T-helper 22 cell (primary cell): ENCODE data around the gene CADPS.

Experiments
- DNase-seq: peaks from one replicate; pipeline ENCODE4 v3.0.0-alpha.2; 2020; ENCODE audit warnings: low read depth

The CADPS gene

DNA sequence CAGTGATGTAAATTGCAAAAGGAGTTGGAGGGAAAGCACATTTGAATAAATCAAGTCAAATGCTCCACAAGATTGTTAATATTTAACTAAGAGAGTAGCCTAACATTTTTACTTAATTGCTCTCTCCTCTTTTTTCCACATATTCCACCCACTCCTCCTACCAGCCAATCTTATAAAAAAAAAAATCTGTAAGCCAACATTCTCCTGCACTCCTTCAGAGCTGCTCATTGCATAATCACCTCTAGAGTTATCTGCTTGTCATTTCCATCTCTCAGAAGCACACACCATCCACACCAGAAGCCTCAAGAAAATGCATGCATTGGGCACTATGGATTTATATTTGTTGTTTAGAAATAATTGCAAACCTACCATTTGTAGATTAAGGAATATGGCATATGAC lies 64.1 kb downstream of the CADPS start:
- DNase-seq: no peak

DNA sequence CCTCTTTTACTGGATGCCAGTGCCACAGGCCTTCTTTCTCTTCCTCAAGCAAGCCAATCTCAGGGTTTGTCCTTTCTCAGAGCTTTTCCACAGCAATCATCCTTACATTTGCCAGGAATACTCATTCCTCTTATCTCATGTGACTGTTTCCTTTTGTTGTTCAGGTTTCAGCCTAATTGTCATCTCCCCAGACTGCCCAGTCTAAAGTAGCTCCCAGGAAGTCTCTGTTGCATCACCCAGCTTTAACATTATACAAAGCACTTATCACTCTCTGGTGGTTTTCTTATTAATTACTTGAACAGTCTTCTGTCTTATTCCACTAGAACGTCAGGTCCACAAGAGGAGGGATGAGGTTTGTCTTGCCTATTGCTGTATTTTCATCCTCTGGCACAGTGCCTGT lies 65.8 kb downstream of the CADPS start:
- no peak for DNase-seq

DNA sequence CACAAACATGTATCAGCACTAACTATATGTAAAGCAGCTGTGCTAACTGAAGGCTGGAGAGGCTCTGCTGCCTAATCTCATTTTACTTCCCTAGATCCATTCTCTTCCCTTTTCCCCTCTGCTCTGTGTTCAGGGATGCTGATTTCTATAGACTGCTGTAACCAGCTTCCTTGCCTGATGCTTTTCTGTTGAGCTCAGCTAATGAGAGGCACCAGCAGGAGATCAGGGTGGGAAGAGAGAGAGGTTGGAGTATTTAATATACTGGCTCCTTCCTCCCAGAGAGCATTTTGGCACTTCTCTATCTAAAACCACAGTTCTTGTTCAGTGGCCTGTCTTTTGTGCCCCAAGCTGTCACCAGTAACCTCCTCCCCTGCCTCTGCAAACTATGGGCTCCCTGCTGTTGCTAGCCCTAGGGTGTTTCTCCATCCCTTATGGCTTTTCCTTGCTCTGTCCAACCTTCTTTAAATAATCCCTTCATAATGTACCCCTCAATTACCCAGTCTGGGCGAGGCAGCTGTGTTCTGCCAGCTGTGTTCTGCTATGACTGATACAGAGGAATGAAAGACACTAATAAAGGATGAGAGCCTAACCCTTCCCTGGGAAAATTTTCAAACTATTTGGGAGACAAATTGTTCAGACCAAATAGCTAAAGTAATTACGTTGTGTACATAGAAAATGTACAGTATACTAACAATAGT lies 69.5 kb downstream of the CADPS start:
- DNase-seq: no peak

DNA sequence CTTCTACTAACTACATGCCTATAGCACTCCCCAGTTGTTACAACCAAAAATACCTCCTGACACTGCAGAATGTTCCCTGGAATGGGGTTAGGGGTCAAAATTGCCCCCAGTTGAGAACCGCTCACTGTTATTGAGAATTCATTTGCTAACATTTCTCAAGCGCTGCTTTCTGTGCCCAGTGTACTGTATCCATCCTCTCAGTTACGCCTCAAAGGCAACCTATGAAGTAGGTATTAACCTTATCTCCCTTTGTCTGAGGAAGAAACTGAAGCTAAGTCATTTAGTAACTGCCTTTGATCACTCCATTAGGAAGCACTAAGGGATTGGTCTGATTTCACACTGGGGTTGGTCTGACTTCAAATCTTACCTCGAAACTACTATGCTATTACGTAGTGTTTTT lies 70.1 kb downstream of the CADPS start:
- no peak for DNase-seq

DNA sequence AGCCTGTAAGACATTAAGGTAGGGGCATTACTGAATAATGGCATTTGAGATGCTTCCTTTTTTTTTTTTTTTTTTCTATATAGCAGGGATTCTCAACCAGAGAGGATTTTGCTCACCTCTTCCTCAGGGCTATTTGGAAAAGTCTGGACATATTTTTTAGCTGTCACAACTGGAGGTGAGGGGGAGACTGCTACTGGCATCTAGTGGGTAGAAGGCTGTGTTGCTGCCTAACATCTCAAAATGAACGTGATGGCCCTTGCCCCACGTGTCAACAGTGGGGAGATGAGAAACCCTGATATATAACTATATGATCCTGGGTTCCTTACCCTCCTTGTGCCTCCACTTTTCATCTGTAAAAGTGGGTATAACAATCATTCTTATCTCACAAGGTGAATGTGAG lies 71.9 kb downstream of the CADPS start:
- DNase-seq: no peak

DNA sequence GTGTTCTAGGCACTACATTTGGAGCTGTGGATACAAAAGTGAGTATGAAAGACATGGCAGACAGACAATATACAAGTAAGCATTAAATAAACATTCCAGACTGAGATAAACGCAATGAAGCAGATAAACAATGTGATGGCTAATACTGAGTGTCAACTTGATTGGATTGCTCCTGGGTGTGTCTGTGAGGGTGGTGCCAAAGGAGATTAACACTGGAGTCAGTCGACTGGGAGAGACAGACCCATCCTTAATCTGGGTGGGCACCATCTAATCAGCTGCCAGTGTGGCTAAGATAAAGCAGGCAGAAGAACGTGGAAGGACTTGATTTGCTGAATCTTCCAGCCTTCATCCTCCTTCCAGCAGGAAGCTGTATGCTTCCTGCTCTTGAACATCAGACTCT lies 77.2 kb downstream of the CADPS start:
- no peak for DNase-seq

DNA sequence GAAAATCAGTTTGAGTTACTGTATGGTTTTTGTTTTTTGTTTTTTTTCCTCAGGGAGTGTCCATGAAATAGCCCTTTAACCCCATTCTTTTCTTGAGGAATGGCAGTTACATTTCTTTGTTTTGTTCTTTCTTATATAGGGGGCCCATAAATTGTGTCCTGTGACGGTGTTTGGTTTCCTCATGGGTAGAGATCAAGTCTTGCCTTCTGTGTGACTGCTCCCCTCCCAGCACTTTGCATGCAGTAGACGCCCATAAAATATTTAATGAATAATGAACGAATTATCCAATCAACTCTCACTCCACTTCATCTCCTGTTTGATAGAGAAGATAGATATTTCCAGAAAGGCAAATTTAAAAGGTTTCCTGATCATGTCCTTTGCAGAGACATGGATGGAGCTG lies 78.1 kb downstream of the CADPS start:
- no peak for DNase-seq

DNA sequence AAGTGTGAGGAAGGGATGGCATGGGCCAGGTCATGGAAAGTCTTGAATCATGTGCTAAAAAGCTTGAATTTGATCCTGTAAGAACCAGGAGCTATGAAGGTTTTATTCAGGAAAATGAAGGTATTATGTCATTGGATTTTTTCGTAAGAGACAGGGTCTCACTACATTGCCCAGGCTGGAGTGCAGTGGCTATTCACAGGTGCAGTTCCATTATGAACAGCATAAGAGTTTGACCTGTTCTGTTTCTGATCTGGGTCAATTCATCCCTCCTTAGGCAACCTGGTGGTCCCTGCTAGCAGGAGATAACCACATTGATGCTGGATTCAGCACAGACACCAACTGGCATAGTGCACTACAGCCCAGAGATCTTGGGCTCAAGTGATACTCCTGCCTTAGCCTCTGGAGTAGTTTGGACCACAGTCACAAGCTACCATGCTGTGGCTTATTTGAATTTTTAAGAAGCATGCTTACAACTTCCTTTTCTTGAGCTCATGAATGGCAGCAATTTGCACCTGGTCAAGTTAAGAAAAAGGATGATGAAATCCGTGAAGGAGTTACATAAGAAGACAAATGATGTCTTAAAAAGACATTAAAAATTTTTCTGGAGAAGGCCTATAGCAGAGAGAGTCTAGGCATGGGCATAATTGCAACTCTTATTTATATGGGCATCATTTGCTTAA lies 79.1 kb downstream of the CADPS start:
- DNase-seq: no peak

DNA sequence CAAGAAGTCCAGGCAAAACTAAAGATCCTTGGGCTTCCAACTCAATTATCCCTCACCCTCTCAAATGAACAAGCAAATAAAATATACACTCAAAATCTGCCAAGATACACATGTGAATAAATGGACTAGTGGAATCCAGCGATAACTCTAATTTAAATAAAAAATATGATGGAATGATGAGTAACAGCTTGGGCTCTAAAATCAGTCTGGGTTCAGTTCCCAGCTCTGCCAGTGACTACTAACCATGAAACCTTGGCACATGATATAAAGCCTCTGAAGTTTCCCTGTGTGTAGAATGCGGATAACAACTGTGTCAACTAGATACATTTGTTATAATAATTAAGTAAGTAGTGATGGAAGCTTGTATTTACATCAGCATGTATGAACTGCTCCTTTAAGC lies 81.3 kb downstream of the CADPS start:
- no peak for DNase-seq

DNA sequence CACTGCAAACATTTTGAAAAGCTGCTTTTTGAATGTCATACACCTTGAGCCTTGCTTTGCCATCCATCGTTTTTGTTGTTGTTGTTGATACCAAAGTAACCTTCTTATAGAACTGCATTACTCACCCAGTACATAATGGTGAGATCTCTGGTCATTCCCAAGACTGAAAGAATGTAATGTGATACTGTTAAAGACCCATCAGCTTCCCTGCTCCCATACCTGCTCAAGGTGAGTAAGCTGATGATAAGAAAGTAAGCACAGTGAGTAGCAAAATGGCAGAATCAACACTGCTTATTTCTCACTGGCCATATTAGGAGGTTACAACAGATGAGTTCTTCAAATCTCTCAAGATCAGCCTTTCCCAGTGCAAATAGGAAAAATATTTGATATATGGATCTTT lies 89.8 kb downstream of the CADPS start:
- no peak for DNase-seq

DNA sequence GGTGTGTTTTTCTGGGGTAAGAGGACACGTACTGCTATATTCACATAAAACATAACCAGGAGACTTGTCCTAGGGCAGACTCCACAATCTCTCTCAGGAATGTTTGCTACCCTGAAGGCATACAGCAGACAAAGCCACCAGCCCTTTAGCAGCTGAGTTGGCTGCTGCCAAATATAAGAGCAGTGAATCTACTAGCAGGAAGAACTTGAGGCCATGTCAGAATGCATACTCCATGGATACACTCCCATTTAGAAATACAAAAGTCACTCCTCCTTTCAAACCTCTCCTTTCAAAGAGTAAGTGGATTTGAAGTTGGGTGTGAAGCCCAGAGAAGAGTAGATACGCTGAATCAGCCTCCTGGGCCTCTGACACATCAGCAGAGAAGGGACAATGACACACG lies 94.1 kb downstream of the CADPS start:
- no peak for DNase-seq

DNA sequence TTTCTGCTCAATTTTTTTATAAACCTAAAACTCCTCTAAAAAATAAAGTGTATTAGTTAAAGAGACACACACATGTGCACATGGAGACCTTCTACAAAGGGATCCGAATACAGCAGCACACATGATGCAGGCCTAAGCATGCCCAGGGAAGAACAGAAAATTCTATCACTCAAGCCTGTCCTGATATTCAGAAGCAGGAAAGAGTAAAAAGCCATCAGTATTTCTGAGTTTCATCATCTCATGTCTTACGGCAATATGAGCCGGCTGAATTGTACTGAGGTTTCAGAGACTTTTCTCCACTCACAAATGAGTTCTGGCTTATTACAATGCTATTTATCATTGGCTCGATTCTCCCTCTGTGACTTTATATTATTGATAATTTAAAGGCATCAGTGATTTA lies 97.5 kb downstream of the CADPS start:
- no peak for DNase-seq

DNA sequence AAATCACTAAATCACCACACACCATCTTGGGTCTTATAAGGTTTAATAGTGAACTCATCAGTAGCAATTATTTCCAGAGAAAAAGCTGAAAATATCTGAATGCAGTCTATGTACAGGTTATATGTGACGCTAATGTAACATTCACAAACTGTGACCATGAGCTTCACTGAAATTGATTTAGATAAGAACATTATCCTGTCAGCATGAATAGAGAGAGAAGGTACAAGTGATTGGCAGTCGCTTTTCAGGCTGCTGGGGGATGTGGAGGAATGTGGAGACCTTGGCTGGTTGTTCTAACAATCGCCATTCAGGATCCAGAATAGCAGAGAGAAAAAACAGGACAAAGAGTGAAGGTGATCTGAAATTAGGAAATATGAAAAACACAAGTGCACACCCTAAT lies 98.1 kb downstream of the CADPS start:
- DNase-seq: no peak

DNA sequence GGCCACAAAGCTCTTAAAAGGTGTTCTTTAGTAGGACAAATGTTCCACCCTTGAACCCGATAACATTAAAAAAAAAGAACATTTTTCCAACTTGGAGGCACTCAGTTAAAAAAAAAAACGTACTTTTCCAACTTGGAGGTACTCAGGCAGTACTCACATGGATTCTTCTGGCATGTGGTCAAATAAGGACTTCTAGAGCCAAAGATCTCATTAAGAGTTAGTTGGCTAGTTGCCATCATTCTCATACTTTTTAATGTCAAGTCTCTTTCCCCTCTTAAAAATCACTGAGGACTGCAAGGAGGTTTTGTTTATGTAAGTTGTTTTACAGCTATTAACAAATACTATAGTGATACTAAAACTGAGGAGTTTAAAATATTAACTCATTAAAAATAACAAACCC lies 101.0 kb downstream of the CADPS start:
- DNase-seq: no peak

DNA sequence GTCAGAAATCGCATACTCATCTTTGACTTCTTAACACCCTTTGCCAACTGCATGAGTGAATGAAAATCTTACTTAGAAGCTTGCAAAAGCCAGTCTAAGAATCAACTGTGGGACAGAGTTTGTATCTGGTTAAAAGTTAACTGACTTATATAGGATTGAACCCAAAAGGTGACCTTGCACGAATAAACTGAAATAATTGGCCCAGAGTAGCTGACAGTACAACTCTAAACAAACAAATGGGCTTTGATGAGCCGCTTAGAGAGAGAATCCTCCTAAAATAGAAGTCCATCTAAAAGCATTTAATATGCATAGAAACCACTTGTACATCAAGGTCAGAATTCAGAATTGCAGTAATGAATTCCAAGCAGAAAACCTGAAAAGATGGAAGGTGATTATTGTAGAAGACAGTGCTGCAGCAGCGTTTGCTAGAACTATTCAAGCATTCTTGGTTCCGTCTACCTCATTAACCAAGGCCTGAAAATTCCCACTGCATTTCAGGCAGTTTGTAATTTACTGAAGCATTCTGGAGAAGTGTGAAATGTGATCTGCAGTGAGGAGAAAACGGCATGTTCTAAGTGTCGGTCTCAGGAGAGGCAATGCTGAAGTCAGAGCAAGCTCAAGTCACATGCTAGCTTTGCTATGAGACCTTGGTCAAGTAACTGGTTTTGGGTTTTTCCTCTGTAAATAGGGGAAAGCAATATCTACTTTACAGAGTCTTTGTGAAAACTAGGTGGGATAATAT lies 103.7 kb downstream of the CADPS start:
- DNase-seq: no peak

DNA sequence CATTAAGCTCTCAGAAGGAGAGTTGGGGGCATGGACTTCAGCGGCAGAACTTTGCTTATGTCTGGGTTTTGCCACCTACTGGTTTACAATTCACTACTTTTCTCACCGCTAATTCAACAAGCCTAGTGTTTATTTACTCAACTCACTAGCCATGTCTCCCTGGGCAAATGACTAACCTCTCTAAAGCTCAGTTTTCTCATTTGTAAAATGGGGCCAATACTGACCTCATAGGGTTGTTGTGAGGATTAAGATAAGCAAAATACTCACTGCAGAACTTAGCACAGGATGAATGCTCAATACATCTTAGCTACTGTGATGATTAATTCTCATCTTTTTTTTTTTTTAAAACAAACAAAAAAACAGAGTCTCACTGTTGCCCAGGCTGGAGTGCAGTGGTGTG lies 106.3 kb downstream of the CADPS start:
- no peak for DNase-seq

DNA sequence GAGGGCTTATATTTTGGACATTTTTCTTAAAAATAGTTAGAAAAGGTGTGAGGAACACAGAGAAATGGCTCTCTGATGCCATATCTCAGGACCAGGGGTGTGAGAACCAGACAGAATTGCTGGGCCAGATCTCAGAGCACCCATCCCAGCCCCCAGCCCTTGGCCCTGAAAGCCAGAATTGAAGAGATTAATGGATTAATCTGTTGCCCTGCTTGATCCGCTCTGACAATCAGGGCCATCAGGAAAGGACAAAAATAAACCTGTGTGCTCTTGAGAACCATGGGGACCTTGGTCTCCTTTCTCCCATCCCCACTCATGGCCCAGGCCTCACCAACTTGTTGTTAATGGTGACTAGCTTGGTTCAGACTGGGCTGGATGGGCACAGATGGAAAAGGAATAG lies 113.5 kb downstream of the CADPS start:
- DNase-seq: no peak

DNA sequence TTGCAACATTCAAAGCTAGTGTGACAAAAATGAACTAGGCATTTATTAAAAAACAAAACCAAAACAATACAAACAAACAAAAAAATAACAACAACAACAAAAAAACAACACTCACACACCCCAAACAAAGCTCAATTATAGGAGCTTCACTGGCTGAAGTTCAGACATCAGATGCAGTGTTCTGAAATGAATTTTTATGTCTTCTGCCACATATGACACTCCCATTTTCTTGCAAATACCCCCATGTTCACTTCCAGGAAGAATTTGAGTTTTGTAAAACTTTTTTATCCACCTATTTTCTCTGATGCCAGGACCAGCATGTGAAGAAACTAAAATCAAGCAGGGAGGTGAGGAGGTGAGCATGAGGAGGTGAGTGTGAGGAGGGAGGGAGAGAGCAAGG lies 113.9 kb downstream of the CADPS start:
- DNase-seq: no peak

DNA sequence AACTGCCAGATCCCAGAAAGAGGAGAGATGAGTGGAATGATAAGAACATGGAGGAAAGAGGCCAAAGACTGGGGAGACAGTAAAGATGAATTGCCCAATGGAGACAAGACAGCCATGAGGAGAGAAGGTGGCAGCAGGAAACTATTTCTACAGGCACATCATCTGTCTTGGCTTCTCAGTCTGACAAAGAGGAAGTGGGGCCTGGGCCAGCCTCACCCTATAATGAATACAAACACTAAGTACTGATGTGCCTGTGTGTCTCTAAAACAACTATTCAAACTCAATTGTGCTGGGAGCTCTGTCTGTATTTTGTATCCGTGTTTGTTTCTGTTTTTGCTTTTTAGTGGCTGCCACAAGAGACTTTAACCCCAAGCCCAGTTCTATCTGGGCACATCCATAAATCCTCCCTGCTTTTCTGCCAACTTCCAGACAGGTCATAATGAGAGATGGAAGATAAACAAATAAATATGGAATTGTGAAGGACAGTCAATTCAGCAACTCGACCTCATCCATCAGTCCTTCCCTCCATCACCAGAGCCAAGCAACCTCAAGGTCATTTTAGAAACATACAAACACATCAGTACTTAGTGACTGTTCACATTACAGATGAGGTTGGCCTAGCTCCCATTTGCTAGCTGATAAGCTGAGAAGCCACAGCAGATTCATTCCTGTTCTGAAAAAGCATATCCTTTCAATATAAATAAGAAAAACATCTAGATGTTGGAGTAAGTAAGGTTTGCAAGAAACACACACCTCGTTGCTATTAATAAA lies 116.7 kb downstream of the CADPS start:
- DNase-seq: no peak

DNA sequence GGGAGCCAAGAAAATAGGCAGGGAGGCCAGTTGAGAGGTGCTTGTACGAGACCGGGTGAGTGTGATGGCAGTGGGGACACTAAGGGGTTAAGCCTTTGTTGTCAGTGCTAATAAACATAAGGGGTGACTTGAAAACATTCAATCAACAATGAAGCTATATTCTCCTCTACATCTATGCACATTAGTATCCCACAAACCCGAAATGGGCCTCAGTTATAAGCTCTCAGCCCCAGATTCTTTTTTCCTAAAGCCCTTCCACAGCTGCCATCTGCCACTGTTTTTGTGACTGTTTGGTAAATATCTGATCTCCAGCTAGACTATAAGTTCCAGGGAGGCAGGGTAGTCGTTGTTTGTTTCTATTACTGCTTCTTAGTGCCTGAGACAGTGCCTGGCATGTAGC lies 118.2 kb downstream of the CADPS start:
- no peak for DNase-seq

DNA sequence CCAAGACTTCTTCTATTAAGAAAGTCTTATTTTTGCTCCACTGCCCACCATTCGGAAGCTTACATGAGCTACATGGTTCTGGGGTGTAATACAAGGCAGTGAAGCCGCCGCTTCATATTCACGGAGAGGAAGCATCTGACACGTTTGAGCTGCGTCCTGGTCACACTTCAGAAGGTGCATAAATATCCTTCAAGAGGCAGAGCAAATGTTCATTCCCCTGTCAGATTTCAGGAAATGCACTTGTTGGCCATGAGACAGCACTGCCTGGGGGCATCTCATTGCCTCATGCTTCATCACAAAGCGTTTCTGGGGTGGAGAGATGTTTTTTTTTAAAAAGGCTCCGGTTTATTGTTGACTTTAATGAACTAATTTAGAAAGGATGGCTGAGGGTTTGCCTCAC lies 119.9 kb downstream of the CADPS start:
- no peak for DNase-seq

DNA sequence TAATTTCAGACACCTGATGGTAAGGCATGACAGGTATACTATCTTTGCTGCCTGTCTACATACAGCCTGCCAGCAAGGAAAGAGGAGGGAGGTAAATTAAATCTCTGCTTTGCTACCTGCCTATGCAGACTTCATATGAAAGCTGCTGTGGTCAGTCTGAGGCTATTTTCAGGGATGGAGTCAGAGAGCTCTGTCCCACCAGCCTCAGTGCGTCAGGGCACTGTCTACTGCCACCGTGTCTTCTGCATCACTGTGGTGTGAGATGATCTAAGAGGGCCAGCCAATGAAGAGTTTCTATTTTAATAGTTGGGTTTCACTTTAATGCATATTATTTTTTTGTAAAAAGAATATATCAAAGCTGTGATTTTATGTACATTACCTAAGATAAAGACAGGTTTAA lies 125.6 kb downstream of the CADPS start:
- DNase-seq: no peak

DNA sequence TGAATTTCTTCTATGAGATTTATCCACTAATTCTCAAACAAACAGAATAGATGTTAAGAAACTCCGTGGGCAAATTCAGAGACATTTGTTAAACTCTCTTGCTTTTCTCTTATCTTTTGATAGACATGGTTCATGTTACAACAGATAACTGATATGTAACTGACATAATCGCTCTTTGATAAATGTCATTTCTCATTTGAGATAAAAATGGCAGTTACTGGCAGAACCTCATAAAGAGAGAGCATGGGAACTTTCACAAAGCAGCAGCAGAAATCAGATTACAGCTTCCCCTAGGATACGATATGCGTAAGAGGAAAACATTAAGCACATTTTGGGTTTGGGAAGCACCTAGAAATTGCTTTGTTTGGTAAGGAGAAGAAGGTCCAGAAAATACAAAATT lies 126.1 kb downstream of the CADPS start:
- no peak for DNase-seq
